Activated CD4-positive, alpha-beta T cell treated with anti-CD3 and anti-CD28 coated beads for 48 hours (primary cell): ENCODE measurements around the gene MROH2A.
A peak's percentile ranks its signal among the peaks of the same experiment; 100 is the strongest.

Experiments
- DNase-seq: peaks from one replicate; pipeline ENCODE4 v3.0.0-alpha.2; 2020

MROH2A gene

DNA sequence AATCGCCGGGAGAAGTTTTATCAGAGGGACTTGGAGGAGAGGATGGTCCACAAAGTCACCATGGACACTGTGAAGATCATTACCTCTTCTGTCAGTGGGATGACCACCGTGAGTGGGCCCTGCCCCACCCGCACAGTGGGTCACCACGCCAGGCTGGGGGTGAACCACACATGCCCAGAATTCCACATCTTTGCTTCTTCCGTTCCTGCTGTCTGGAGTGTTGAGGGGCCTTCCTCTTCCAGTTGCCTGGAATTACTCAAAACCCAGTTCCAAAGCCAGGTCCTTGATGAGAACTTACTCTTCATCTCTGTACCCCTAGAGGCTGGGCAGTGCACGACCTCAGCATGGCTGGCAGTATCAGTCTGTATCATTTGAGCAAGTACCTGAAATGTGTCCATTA lies 22.1 kb downstream of the MROH2A start:
- DNase-seq, result no peak

DNA sequence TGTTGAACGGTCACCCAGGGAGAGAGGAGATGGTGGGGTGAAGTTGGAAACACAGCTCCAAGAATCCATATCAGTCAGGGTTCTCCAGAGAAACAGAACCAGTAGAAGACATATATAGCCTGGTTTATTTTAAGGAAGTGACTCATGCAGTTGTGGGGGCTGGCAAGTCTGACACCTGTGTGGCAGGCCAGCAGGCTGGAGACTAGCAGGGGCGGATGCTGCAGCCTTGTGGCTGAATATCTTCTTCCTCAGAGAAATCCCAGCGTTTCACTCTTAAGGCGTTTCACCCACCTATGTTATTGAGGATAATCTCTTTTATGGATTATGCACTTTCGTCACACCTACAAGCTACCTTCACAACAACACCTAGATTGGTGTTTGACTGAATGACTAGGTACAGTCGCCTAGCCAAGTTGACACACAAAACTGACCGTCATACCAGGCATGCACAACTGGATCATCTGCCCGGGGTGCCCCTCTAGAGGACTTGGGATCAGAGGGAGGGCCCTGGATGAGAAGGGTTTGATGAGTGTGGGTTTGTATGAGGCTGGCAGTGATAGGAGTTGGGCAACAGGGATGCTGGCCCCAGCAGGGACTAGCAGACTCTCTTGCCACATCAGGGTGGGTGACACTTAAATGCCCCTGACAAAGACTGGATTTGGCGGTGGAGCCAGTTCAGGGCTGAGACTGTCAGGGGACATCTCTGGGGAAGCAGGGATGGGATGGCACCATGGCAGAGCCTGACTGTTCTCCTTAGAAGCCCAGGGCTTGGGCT lies 23.4 kb downstream of the MROH2A start:
- DNase-seq, result peak; percentile 25

DNA sequence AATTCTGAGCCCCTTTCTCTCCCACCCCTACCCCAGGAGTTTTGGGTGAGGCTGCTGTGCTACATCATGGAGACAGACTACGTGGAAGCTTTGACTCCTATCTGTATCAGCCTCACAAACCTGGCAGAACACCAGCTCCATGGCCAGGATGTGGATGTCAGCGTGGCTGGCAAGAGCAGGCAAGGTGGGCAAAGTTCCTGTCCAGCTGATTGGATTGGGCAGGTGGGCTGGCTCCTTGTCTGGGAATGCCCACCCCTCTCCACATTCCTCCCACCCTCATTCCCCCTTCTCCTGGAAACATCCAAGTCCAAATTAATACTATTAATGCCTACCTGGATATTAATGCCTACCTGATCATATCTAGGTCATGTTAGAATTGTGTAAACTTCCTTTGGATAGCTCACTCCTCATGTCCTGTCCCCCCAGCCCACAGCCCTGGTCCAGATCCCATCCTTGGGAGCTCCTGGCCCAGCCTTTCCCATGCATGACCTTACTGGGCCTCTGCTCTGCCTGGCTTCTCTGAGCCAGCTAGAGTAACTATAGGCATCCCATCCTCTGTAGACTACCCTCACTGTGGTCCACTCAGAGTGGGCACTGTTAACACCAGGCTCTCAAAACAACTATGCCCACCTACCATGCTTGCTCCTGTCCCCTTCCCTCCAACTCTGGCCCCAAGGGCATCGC lies 24.1 kb downstream of the MROH2A start:
- DNase-seq, result no peak

DNA sequence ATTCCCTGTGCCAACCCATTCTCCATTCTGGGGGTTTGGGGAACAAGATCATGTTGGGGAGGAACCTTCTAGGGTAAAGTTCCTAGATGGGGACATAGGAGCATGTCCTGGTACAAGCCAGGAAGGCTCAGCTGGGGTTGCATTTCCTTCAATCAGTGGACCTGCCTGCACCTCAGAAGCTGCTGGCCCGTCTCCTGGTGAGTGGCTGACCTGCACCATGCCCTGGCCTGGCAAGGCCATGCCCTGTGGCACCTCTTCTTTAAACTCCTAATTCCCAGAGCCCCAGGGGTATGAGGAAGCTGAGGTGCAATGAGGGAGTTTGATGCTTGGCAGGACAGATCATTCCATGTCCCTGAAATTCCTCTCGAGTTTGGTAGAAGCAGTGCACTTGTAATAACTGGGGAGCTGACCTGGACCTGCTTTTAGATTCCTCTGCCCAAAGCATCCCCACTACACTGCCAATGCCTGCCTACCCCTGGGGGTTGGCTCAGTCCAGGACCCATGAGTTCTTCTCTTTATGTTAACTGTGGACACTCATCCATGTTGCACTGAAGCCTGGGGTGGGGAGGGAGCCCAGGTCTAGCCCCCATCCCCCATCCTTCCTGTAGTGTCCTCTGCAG lies 25.3 kb downstream of the MROH2A start:
- no peak for DNase-seq

DNA sequence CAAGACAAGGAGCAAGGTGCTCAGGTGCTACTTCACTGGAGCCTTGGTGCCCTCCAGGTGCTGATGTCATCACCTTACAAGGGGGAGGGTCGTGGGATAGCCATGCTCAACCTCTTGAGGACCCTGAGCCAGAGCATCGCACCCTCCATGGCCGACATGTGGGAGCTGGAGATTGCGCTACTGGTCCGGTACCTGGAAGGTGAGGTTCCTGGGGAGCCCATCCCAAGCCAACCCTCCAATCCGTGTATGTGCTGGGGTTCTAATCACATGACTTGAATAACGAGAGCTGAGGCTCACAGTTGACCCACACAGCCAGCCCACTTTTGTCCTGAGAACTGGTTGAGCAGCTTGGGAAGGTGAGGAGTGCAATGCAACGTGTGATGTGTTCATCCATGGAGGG lies 25.9 kb downstream of the MROH2A start:
- no peak for DNase-seq

DNA sequence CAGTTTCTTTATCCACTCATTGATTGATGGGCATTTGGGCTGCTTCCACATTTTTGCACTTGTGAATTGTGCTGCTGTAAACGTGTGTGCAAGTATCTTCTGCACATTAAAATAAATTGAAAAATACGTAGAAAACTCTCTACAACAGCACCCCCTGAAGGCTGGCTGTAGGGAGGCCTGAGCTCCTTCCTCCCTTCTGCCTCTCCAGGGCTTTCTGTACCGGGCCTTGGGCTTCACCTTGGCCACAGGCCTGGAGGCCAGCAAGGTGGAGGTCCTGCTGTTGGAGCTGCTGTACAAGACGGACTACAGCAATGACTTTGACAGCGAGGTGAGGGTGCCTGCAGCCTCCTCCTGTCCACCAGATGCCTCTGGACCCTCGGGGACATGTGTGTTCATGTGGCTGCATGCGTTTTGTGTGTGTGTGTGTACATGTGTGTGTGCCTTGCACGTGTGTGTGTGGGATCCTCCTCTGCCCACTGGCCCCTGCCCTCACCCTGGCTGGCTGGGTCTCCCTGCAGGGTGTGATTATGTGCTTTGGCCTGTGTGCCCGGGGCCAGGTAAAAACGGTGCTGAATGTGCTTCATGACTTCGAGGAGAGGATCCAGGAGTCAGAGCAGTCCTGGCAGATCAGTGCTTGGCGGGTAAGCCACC lies 29.2 kb downstream of the MROH2A start:
- no peak for DNase-seq

- no peak for DNase-seq
These were observed 30.1 kb downstream of the MROH2A start for GRCh38 chr2:233807966-233808935.

DNA sequence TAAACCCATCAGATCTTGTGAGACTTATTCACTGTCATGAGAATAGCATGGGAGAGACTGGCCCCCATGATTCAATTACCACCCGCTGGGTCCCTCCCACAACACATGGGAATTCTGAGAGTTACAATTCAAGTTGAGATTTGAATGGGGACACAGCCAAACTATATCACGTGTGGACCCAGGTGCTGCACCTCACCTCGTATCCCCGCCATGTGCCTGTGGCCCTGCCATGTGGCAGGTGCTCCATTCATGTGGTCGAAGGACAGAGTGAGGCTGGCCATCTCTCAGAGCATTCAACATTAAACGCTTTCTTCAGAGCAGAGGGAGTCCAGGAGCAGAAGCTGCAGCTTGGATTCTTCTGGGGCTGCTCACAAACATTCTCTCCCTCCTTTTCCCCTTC lies 32.3 kb downstream of the MROH2A start:
- DNase-seq, result no peak

DNA sequence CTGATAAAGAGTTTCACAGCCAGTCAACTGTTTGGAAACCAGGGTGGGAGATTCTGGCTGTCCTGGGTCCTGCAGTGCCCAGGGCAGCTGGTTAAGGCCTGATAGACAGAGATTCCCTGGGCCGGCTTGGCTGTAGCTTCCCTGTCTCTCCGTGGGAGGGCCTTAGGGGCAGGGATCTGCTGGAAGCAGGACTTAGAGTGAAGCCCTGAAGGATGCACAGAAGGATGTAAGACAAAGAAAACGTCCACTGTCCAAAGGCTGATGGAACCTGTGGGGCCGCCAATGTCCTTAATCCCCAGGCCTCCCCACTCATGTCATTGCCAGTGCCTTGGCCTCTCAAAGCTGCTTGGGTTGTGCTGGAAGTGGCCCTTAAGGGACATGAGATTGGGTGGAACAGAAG lies 33.0 kb downstream of the MROH2A start:
- DNase-seq, result no peak

GRCh38 chr2:233811732-233812131 lies 33.6 kb downstream of the MROH2A start:
- no peak for DNase-seq

DNA sequence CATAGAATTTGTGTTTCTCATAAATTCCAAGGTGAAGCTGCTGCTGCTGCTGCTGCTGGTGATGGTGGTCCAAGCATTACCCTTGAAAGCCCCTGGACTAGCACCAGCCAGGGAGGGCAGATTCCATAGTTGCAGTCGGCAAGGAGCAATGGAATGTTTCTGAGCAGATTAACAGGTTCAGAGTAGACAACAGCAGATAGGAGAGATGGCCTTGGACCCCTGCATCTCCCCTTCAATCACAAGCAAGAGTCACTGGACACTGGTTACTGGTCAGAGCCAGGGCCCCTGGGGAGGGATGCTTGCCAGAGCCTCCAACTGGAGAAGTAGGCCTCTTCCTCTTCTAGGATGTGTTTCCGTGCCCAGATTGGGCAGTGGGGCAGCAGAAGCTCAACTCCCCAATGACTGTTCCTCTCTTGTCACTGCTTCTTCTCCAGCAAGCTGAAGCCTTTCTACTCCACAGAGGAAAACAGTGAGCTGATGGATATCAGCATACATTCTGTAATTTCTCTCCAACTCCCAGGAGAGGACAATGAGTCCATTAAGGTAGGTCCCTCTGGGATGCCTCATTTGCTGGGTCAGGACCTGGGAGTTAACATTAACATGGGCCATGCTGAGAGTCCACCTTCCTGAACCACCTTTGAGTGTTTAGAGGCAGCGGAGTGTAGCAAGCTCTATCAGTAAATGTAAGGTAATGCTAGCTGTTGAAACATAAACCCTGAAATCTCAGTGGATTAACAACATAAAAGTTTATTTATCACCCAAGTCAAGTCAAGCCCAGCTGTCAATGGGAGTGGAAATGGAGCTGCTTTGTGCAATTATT lies 35.3 kb downstream of the MROH2A start:
- no peak for DNase-seq

- DNase-seq, result no peak
These were observed 36.1 kb downstream of the MROH2A start for GRCh38 chr2:233814056-233814835.

GRCh38 chr2:233815861-233816260 lies 37.7 kb downstream of the MROH2A start:
- DNase-seq, result no peak

- DNase-seq, result no peak
These were observed 38.2 kb downstream of the MROH2A start for GRCh38 chr2:233816334-233816733.

GRCh38 chr2:233816771-233817170 lies 38.6 kb downstream of the MROH2A start:
- no peak for DNase-seq

DNA sequence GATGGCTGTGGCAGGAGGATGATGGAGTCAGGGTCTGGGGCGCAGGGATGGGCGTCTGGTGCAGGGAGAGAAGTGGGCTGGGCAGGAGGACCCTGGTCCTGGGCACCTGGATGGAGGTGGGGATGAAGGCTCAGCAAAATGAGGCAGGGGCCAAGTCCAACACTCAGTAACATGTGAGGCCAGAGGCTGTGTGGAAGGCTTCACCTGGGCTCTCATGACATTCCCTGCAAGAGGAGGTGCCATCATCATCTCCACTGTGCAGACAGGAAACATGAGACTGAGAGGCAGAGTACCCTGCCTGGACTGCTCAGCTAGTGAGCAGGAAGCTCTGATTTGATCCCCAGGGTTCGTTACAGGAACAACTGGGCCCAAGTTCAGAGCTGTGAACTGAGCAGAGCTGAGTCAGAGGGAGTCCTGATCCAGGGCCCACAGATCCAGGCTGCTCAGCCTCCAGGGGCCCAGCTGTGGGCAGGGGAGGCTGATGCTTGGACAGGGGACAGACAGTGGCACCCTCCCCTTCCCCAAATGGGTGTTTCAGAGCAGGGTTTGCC lies 39.3 kb downstream of the MROH2A start:
- DNase-seq, result no peak

- no peak for DNase-seq
These were observed 40.0 kb downstream of the MROH2A start for GRCh38 chr2:233817995-233818638.

DNA sequence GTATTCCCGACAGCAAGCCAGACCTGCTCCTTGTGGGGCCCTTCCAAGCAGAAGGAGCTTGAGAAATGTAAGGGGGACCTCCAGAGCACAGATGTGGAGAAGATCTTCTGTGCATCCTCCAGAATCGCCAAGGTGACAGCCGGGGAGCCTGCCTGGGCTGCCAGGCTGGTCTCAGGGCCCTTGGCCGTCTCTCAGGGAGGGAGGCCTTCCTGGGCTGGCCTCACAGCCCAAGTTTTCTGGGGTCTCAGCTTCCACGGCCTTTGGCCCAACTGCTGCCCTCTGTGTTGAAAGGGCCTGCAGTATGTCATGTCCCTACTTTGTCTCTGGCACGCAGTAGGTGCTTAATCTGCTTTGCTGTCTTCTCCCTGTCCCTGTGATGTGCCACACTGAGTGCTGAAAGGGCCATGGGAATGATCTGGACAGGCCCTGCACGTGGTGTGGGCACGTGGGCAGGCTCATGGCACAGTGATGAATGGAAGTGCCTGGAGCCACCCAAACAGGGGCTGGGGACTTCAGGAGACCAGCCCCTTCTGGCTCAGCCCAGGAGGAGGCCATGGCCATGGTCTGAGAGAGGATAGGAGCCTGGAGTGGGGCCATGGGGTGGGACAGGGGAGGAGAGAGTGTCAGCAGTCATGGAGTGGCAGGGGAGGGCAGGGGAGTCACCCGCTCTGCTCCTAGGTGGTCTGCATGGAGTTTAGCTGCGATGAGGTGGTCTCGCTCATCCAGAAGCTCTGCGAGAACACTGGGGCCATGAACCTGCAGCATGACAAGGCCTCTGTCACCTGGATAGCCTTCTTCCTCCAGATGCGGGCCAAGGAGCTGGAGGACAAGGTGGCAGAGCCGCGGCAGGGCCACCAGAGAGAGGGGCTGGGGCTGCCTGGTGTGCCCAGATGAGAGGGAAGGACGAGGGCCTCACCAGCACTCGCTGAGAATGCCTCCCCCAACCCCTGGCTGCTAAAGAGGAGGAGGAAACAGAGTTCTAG lies 40.8 kb downstream of the MROH2A start:
- DNase-seq, result no peak
